ENCODE data around the gene DCTD. TPM values are rescaled to one million over a fixed set of nuclear protein-coding genes. Genes with fewer than 3 reads are reported as not detected.

Gene DCTD
- total and polyA plus RNA-seq, 2 of the 13 experiments (the other 11 are each of a cell fraction or from before 2014, with no cell fraction given): 85.1 to 95.3 TPM

GRCh38 chr4:182895791-182896292, 21.3 kb downstream of the DCTD start (continued):
- TF ChIP-seq USF2 (IDR thresholded peaks at IDR 0.05; ENCODE audit: low read depth, low read length) (no peak), USF2 (CRISPR knock-in tag; IDR thresholded peaks at IDR 0.05; ENCODE audit: borderline replicate concordance) (no peak), NCOR1 (IDR thresholded peaks at IDR 0.05; ENCODE audit: borderline replicate concordance, low read length) (peak; percentile 31; the same call in 1 of the 2 replicates), CBX2 (IDR thresholded peaks at IDR 0.05; ENCODE audit: low read depth, low read length) (no peak), CBX2 (CRISPR knock-in tag; IDR thresholded peaks at IDR 0.05; ENCODE audit: low read depth) (0 out of 2 replicates have a peak, but pooled peaks have one; percentile 26), GMEB2 (CRISPR knock-in tag; IDR thresholded peaks at IDR 0.05; ENCODE audit: low read depth) (no peak), NKX3-1 (CRISPR knock-in tag; IDR thresholded peaks at IDR 0.05) (peak; percentile 79; the same call in 1 of the 2 replicates), NR2F1 (CRISPR knock-in tag; IDR thresholded peaks at IDR 0.05) (no peak), ZNF138 (CRISPR knock-in tag; IDR thresholded peaks at IDR 0.05; ENCODE audit: low read depth) (no peak), SALL2 (CRISPR knock-in tag; IDR thresholded peaks at IDR 0.05) (peak; percentile 65), PHF5A (CRISPR knock-in tag; IDR thresholded peaks at IDR 0.05; ENCODE audit: low read depth, unreplicated experiment) (no peak), CENPX (CRISPR knock-in tag; IDR thresholded peaks at IDR 0.05) (no peak), HES4 (CRISPR knock-in tag; IDR thresholded peaks at IDR 0.05; ENCODE audit: borderline replicate concordance) (peak; percentile 73; the same call in 1 of the 2 replicates), ZSCAN5A (CRISPR knock-in tag; IDR thresholded peaks at IDR 0.05; ENCODE audit: borderline replicate concordance) (no peak)
- TF ChIP-seq, protein P1, sequence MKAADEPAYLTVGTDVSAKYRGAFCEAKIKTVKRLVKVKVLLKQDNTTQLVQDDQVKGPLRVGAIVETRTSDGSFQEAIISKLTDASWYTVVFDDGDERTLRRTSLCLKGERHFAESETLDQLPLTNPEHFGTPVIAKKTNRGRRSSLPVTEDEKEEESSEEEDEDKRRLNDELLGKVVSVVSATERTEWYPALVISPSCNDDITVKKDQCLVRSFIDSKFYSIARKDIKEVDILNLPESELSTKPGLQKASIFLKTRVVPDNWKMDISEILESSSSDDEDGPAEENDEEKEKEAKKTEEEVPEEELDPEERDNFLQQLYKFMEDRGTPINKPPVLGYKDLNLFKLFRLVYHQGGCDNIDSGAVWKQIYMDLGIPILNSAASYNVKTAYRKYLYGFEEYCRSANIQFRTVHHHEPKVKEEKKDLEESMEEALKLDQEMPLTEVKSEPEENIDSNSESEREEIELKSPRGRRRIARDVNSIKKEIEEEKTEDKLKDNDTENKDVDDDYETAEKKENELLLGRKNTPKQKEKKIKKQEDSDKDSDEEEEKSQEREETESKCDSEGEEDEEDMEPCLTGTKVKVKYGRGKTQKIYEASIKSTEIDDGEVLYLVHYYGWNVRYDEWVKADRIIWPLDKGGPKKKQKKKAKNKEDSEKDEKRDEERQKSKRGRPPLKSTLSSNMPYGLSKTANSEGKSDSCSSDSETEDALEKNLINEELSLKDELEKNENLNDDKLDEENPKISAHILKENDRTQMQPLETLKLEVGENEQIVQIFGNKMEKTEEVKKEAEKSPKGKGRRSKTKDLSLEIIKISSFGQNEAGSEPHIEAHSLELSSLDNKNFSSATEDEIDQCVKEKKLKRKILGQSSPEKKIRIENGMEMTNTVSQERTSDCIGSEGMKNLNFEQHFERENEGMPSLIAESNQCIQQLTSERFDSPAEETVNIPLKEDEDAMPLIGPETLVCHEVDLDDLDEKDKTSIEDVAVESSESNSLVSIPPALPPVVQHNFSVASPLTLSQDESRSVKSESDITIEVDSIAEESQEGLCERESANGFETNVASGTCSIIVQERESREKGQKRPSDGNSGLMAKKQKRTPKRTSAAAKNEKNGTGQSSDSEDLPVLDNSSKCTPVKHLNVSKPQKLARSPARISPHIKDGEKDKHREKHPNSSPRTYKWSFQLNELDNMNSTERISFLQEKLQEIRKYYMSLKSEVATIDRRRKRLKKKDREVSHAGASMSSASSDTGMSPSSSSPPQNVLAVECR (CRISPR knock-in tag; IDR thresholded peaks at IDR 0.05; ENCODE audit: borderline replicate concordance): peak; percentile 67; the same call in 1 of the 2 replicates
- TF ChIP-seq, protein P2, sequence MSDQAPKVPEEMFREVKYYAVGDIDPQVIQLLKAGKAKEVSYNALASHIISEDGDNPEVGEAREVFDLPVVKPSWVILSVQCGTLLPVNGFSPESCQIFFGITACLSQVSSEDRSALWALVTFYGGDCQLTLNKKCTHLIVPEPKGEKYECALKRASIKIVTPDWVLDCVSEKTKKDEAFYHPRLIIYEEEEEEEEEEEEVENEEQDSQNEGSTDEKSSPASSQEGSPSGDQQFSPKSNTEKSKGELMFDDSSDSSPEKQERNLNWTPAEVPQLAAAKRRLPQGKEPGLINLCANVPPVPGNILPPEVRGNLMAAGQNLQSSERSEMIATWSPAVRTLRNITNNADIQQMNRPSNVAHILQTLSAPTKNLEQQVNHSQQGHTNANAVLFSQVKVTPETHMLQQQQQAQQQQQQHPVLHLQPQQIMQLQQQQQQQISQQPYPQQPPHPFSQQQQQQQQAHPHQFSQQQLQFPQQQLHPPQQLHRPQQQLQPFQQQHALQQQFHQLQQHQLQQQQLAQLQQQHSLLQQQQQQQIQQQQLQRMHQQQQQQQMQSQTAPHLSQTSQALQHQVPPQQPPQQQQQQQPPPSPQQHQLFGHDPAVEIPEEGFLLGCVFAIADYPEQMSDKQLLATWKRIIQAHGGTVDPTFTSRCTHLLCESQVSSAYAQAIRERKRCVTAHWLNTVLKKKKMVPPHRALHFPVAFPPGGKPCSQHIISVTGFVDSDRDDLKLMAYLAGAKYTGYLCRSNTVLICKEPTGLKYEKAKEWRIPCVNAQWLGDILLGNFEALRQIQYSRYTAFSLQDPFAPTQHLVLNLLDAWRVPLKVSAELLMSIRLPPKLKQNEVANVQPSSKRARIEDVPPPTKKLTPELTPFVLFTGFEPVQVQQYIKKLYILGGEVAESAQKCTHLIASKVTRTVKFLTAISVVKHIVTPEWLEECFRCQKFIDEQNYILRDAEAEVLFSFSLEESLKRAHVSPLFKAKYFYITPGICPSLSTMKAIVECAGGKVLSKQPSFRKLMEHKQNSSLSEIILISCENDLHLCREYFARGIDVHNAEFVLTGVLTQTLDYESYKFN (CRISPR knock-in tag; conservative IDR thresholded peaks at IDR 0.05): peak; percentile 93

Measured in HepG2 (cell line).